WTC11 (cell line): ENCODE measurements around the gene TTLL3.

ENCODE experiments used
- FOXP1 ChIP-seq: sonication (generic); formaldehyde crosslinking; IDR thresholded peaks from 2 replicates; pipeline ENCODE4 v1.8.0; 2022; ENCODE audit warnings: missing genetic modification reagents, mild to moderate bottlenecking, moderate library complexity, borderline replicate concordance
- TF ChIP-seq, protein P1 (sequence below): fragments of 200-600 bp; IDR thresholded peaks from 2 replicates; pipeline ENCODE4 v1.8.0; 2022; ENCODE audit warnings: antibody characterized with exemption
- TF ChIP-seq, protein P2 (sequence below): sonication (generic); formaldehyde crosslinking; IDR thresholded peaks from 2 replicates; pipeline ENCODE4 v1.8.0; 2022; ENCODE audit warnings: mild to moderate bottlenecking, missing genetic modification reagents

DNA sequence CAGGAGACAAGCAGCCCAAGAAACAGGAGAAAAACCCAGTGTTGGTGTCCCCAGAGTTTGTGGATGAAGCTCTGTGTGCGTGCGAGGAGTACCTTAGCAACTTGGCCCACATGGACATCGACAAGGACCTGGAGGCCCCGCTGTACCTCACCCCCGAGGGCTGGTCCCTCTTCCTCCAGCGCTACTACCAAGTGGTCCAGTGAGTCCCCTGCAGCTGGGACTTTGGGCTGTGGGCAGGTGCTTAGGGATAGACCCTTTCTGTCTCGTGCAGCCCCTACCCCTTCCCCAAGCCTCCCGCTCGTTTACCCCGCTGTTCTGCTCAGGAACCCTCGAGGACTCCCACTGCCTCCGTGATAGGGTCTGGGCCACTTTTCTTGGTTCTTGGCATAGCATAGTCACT is 10.5 kb downstream of the TTLL3 start:
- no peak for TF ChIP-seq FOXP1
- TF ChIP-seq, protein P1, sequence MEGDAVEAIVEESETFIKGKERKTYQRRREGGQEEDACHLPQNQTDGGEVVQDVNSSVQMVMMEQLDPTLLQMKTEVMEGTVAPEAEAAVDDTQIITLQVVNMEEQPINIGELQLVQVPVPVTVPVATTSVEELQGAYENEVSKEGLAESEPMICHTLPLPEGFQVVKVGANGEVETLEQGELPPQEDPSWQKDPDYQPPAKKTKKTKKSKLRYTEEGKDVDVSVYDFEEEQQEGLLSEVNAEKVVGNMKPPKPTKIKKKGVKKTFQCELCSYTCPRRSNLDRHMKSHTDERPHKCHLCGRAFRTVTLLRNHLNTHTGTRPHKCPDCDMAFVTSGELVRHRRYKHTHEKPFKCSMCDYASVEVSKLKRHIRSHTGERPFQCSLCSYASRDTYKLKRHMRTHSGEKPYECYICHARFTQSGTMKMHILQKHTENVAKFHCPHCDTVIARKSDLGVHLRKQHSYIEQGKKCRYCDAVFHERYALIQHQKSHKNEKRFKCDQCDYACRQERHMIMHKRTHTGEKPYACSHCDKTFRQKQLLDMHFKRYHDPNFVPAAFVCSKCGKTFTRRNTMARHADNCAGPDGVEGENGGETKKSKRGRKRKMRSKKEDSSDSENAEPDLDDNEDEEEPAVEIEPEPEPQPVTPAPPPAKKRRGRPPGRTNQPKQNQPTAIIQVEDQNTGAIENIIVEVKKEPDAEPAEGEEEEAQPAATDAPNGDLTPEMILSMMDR: no peak
- TF ChIP-seq, protein P2, sequence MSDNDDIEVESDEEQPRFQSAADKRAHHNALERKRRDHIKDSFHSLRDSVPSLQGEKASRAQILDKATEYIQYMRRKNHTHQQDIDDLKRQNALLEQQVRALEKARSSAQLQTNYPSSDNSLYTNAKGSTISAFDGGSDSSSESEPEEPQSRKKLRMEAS (CRISPR knock-in tag): no peak
